Peyer's patch (tissue), 4 donors: Measurements from ENCODE around the gene CTNNA2. TPM values are rescaled to one million over a fixed set of nuclear protein-coding genes. Genes with fewer than 3 reads are reported as not detected.

Experiments used
- DNase-seq, 3 donors: peaks; one replicate each; pipeline ENCODE4 v3.0.0-alpha.2; 2017 to 2019
- H3K27ac ChIP-seq, 4 donors: fragments of 200-600 bp; sonication (generic); one replicate each; pipeline ENCODE4 v1.5.1; 2016 to 2019
- H3K27me3 ChIP-seq, 2 donors: fragments of 200-600 bp; sonication (generic); one replicate each; pipeline ENCODE4 v1.5.1; 2019
- H3K36me3 ChIP-seq, 3 donors: fragments of 200-600 bp; sonication (generic); one replicate each; pipeline ENCODE4 v1.5.1; 2016 to 2019
- H3K4me1 ChIP-seq, 4 donors: fragments of 200-600 bp; sonication (generic); one replicate each; pipeline ENCODE4 v1.5.1; 2016 to 2019
- H3K4me3 ChIP-seq, 4 donors: fragments of 200-600 bp; sonication (generic); 1 replicate in 3 of 4; 2 replicates in 1 of 4; pipeline ENCODE4 v1.5.1; 2016 to 2019; ENCODE audit warnings: mild to moderate bottlenecking in 1 of 4
- H3K9me3 ChIP-seq, 4 donors: fragments of 200-600 bp; sonication (generic); one replicate each; pipeline ENCODE4 v1.5.1; 2016 to 2019; ENCODE audit warnings: mild to moderate bottlenecking in 1 of 4
- POLR2A ChIP-seq, 2 donors: fragments of 450-650 bp; IDR thresholded peaks; one replicate each; pipeline ENCODE4 v1.5.1; 2017; ENCODE audit warnings: antibody characterized with exemption in 2 of 2, mild to moderate bottlenecking in 2 of 2, moderate library complexity in 2 of 2
- total RNA-seq, 4 donors: library from RNA; depleted of rRNA; stranded (reverse); fragments of >200 nt; gene quantifications; one replicate each; pipeline ENCODE4 v1.1.0, GENCODE V29; 2016
- TF ChIP-seq, protein P1 (sequence below), 6 experiments: fragments of 450-650 bp in 4 of 6; fragments of 200-600 bp in 2 of 6; sonication (generic) in 1 of 6; IDR thresholded peaks; one replicate each; pipeline ENCODE4 v1.5.1; 2017 to 2019; ENCODE audit warnings: antibody characterized with exemption in 6 of 6, mild to moderate bottlenecking in 3 of 6, moderate library complexity in 1 of 6

Gene CTNNA2
- total RNA-seq, 4 donors from 2014 or later, result 0.67 to 5.3 (median 0.88) TPM; not detected in 1

DNA sequence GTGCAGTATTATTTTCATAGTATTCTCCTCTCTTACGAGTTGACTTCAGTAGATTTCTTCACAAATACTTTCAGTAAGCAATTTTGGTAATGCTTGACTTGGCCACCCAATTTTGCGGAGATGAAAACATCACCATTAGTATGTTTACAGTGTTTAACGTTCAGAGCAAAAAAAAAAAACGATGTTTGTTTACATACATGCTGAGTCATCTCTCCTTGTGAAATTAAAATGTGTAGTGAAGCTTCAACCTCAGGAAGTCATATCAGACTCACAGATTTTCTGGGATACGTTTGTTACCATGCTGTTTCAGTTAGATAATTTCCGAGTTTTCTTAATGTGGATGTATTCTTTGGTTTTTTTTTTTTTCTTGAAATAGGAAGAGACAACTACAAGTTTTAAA lies 100.1 kb downstream of the CTNNA2 start:
- Histone ChIP-seq H3K4me1 (no peaks in the 10 kb centered on the region), H3K4me3 (no peak overlapping the region), H3K9me3 (no peaks in the 10 kb centered on the region), H3K27me3 (no peaks in the 10 kb centered on the region), H3K27ac (no peak overlapping the region), H3K36me3 (no peaks in the 10 kb centered on the region)
- no peak for TF ChIP-seq POLR2A (IDR thresholded peaks at IDR 0.05)
- TF ChIP-seq, protein P1, sequence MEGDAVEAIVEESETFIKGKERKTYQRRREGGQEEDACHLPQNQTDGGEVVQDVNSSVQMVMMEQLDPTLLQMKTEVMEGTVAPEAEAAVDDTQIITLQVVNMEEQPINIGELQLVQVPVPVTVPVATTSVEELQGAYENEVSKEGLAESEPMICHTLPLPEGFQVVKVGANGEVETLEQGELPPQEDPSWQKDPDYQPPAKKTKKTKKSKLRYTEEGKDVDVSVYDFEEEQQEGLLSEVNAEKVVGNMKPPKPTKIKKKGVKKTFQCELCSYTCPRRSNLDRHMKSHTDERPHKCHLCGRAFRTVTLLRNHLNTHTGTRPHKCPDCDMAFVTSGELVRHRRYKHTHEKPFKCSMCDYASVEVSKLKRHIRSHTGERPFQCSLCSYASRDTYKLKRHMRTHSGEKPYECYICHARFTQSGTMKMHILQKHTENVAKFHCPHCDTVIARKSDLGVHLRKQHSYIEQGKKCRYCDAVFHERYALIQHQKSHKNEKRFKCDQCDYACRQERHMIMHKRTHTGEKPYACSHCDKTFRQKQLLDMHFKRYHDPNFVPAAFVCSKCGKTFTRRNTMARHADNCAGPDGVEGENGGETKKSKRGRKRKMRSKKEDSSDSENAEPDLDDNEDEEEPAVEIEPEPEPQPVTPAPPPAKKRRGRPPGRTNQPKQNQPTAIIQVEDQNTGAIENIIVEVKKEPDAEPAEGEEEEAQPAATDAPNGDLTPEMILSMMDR (IDR thresholded peaks at IDR 0.05), result no peak
- no peak for DNase-seq

DNA sequence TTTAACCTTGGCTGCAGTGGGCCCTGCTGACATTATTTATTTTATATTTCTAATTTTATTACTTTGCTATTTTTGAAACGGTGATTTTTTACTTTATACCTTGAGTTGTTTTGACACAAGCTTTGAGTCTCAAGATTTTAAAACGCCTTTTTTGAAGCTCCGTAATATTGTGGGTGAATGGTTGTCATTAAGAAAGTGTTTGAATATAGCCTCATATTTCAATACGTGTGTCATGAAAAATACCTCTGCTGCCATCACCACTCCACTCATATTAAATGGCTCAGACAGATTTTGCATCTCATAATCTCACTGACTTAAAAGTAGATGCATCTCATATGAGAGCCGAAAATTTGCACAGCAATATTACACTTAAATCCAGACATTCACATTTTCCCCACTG lies 106.6 kb downstream of the CTNNA2 start:
- TF ChIP-seq, protein P1 (IDR thresholded peaks at IDR 0.05), result no peak
- no peak for TF ChIP-seq POLR2A (IDR thresholded peaks at IDR 0.05)
- Histone ChIP-seq H3K4me3 (no peak overlapping the region), H3K36me3 (no peaks in the 10 kb centered on the region), H3K27ac (no peak overlapping the region), H3K27me3 (no peaks in the 10 kb centered on the region), H3K9me3 (no peaks in the 10 kb centered on the region), H3K4me1 (no peaks in the 10 kb centered on the region)
- DNase-seq, result no peak

- H3K9me3 ChIP-seq, result no peaks in the 10 kb centered on the region
- H3K4me3 ChIP-seq, result no peak overlapping the region
- H3K36me3 ChIP-seq, result no peaks in the 10 kb centered on the region
- no peaks in the 10 kb centered on the region for H3K4me1 ChIP-seq
- H3K27ac ChIP-seq, result no peak overlapping the region
- TF ChIP-seq POLR2A (IDR thresholded peaks at IDR 0.05), result no peak
- H3K27me3 ChIP-seq, result no peaks in the 10 kb centered on the region
- DNase-seq, result no peak
These were observed 107.1 kb downstream of the CTNNA2 start for GRCh38 chr2:79619976-79620375.

- DNase-seq, result no peak
- no peaks in the 10 kb centered on the region for H3K4me1 ChIP-seq
- no peaks in the 10 kb centered on the region for H3K36me3 ChIP-seq
- H3K27ac ChIP-seq, result no peak overlapping the region
- no peaks in the 10 kb centered on the region for H3K9me3 ChIP-seq
- no peaks in the 10 kb centered on the region for H3K27me3 ChIP-seq
- no peak for TF ChIP-seq POLR2A (IDR thresholded peaks at IDR 0.05)
- TF ChIP-seq, protein P1 (IDR thresholded peaks at IDR 0.05), result no peak
- no peak overlapping the region for H3K4me3 ChIP-seq
These were observed 107.8 kb downstream of the CTNNA2 start for GRCh38 chr2:79620679-79621078.

DNA sequence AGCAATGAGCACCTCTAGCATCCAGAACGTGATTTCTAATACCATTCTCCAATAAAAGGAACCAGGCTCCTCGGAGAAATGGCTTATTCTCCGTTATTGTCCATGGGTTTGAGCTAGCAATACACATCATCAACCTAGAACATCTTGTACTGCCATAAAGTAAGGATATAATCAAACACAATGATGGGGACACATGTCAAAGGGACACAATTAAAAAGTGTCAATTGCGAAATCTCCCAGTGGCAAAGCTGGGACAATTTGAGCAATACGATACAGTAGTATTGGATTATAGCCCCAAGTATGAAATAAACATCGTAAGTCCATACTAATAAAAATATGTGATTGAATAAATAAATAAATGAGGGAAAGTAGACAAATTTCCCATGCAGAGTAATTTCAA lies 108.4 kb downstream of the CTNNA2 start:
- no peak overlapping the region for H3K4me3 ChIP-seq
- no peaks in the 10 kb centered on the region for H3K4me1 ChIP-seq
- no peak for DNase-seq
- H3K9me3 ChIP-seq, result no peaks in the 10 kb centered on the region
- TF ChIP-seq, protein P1 (IDR thresholded peaks at IDR 0.05), result no peak
- TF ChIP-seq POLR2A (IDR thresholded peaks at IDR 0.05), result no peak
- H3K36me3 ChIP-seq, result no peaks in the 10 kb centered on the region
- H3K27ac ChIP-seq, result no peak overlapping the region
- no peaks in the 10 kb centered on the region for H3K27me3 ChIP-seq

DNA sequence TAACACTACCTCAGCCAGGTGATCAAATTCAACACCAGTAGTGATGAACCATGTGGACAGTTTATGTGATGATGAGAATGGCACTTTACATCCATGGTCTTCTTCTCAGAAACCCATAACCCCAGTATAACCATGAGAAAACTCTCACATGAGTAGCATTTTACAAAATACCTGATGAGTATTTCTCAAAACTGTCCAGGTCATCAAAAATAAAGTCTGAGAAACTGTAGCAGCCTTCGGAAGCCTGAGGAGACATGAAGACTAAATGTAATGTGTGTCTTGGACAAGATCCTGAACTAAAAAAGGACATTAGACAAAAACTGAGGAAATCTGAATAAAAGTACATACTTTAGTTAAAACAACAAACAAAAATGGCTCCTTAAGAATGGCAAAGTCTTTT lies 108.9 kb downstream of the CTNNA2 start:
- Histone ChIP-seq H3K27me3 (no peaks in the 10 kb centered on the region), H3K4me3 (no peak overlapping the region), H3K9me3 (no peaks in the 10 kb centered on the region), H3K27ac (no peak overlapping the region), H3K36me3 (no peaks in the 10 kb centered on the region), H3K4me1 (no peaks in the 10 kb centered on the region)
- TF ChIP-seq POLR2A (IDR thresholded peaks at IDR 0.05), result no peak
- TF ChIP-seq, protein P1 (IDR thresholded peaks at IDR 0.05), result no peak
- DNase-seq, result no peak
